AG04450 (cell line): Measurements from ENCODE around the gene CITED4. TPM values are rescaled to one million over a fixed set of nuclear protein-coding genes. Genes with fewer than 3 reads are reported as not detected.

Source experiments
- CTCF ChIA-PET: fragments of 300-600, 350-600 bp; formaldehyde crosslinking; extraction: SDS; loops from one replicate; lab custom pipeline; 2022; ENCODE audit warnings: antibody characterized with exemption, inconsistent platforms; lab: Charles Lee
- POLR2A ChIA-PET: fragments of 350-600 bp; formaldehyde crosslinking; extraction: SDS; loops from one replicate; lab custom pipeline; 2021; ENCODE audit warnings: antibody characterized with exemption, inconsistent platforms; lab: Yijun Ruan, JAX
- DNase-seq: peaks from one replicate; pipeline ENCODE4 v3.0.0-alpha.2; 2011; ENCODE audit warnings: low read depth, low spot score
- H3K27ac ChIP-seq: one replicate; pipeline ENCODE4 v1.5.1; 2012; ENCODE audit warnings: low read depth, low read length, control low read depth
- H3K27me3 ChIP-seq: one replicate; pipeline ENCODE4 v1.6.0; 2012; ENCODE audit warnings: low read length; ENCODE audit not compliant: control insufficient read depth, insufficient read depth
- H3K4me3 ChIP-seq: 2 replicates; pipeline ENCODE4 v1.5.1; 2011; ENCODE audit warnings: mild to moderate bottlenecking, low read depth, low read length, control low read depth
- H3K9me3 ChIP-seq: 2 replicates; pipeline ENCODE4 v1.5.1; 2012; ENCODE audit warnings: low read length; ENCODE audit not compliant: control insufficient read depth, insufficient read depth
- CTCF ChIP-seq: IDR thresholded peaks from 2 replicates; pipeline ENCODE4 v1.5.1; 2011; ENCODE audit warnings: low read depth, low read length, control low read depth, inconsistent platforms
- polyA plus RNA-seq: library from polyadenylated mRNA; depleted of rRNA; stranded (reverse); fragments of >200 nt; gene quantifications from 2 replicates; pipeline ENCODE4 v1.2.3, GENCODE V29; 2011

Gene CITED4
- polyA plus RNA-seq, 1 experiment: 0.53 TPM

GRCh38 chr1:40839943-40840335 is 22.2 kb downstream of the CITED4 start:
- peaks cover 29% of the 10 kb centered on the region for H3K27me3 ChIP-seq
- H3K27ac ChIP-seq: no peak overlapping the region
- H3K9me3 ChIP-seq: peaks cover 17% of the 10 kb centered on the region
- no peak overlapping the region for H3K4me3 ChIP-seq
- no peak for TF ChIP-seq CTCF
- DNase-seq: no peak
- ChIA-PET CTCF (interaction anchor here (0.9 kb wide), 1 partner anchor 14 kb away, joined by 3 read pairs; no protein-coding TSS in a partner anchor), POLR2A (no interaction called here)

DNA sequence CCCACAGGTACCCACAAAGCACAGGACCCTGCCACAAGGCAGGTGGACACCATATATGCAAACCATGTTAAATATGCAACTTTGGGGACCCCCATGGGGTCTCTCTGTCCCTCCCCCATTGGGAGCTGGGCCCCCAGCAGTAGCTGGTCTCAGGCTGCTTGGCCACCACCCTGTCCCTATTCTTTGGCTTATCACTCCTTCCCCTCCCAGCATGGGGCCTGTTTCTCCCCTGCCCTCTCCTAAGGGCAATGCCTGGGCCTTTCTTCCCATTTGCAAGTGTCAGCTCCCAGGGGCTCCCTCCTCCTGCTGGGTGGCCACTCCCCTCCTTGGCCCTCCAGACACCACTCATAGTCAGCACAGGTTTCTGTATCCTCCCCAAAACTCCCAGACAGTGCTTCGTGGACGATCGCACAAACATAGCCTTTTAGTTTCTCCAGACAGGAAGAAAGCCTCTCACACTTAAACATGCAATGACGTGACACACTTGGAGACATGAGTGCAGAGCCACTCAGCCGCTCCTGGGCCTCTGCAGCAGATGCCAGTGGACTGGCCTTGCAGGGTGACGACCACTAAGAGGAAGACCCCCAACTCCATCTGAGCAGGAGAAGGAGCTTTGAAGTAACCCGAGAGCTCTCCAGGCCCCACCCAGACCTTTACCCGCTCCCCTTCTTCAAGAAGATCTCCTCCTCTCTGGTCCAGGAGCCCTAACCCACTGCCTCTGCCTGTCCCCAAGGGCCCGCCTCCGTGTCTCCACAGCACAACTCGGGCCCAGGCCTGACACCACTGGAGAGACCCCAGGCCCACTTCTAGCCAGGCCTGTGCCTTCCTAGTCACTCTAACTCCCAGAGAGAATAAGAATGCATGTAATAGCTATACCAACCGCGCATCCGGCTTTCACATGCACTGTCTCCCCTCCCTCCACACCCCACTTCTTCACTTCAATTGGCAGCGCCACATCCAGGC is 22.9 kb downstream of the CITED4 start:
- CTCF ChIA-PET: interaction anchor here (0.9 kb wide), 1 partner anchor 14 kb away, joined by 3 read pairs; no protein-coding TSS in a partner anchor
- Histone ChIP-seq H3K27me3 (peaks cover 29% of the 10 kb centered on the region), H3K27ac (no peak overlapping the region), H3K4me3 (no peak overlapping the region), H3K9me3 (peaks cover 17% of the 10 kb centered on the region)
- no peak for DNase-seq
- POLR2A ChIA-PET: no interaction called here
- no peak for TF ChIP-seq CTCF

DNA sequence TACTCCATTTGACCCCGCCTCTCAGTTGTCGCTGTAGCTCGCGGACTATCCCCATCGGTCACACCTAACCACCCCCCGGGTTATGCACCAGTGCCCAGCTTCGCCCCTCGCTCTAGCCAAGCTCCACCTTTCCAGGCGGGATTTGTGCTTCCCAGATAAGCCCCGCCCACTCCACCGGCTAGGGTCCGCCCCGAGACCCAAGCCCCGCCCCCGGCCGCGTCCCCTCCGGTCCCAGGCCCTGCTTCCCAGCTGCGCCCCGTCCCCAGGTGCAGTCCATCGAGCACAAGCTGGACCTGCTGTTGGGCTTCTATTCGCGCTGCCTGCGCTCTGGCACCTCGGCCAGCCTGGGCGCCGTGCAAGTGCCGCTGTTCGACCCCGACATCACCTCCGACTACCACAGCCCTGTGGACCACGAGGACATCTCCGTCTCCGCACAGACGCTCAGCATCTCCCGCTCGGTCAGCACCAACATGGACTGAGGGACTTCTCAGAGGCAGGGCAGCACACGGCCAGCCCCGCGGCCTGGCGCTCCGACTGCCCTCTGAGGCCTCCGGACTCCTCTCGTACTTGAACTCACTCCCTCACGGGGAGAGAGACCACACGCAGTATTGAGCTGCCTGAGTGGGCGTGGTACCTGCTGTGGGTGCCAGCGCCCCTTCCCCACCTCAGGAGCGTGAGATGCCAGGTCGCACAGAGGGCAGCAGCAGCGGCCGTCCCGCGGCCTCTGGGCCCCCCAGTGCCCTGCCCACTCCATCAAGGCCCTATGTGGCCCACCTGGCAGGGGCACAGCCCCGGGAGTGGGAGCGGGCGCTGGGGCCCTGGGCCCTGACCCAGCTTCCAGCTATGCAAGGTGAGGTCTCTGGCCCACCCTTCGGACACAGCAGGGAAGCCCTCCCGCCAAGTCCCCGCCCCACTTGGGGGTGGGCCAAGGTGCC is 23.9 kb downstream of the CITED4 start:
- POLR2A ChIA-PET: no interaction called here
- Histone ChIP-seq H3K9me3 (peaks cover 17% of the 10 kb centered on the region), H3K4me3 (no peak overlapping the region), H3K27me3 (peaks cover 24% of the 10 kb centered on the region), H3K27ac (no peak overlapping the region)
- no peak for TF ChIP-seq CTCF
- CTCF ChIA-PET: interaction anchor here (1.4 kb wide), 1 partner anchor 12 kb away, joined by 4 read pairs; no protein-coding TSS in a partner anchor
- DNase-seq: no peak

DNA sequence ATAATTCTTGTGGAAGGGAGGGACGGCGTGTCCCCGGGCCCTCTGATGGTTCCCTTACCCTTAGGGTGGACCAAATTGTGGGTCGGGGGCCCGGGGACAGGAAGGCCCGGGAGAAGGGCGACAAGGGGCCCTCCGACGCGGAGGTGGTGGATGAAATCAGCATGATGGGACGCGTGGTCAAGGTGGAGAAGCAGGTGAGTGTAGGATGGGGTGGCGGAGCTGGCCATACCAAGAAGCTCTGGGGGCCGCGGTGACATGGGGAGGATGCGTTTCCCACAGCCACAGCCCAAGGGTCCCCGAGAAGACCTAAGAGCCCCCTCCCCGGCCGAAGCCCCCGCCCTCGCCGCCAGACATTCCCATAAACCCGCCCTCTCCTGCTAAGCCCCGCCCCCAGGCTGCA is 24.6 kb downstream of the CITED4 start:
- H3K27me3 ChIP-seq: peaks cover 17% of the 10 kb centered on the region
- H3K27ac ChIP-seq: no peak overlapping the region
- no peak for DNase-seq
- TF ChIP-seq CTCF: no peak
- POLR2A ChIA-PET: no interaction called here
- H3K9me3 ChIP-seq: peaks cover 14% of the 10 kb centered on the region
- H3K4me3 ChIP-seq: no peak overlapping the region
- CTCF ChIA-PET: interaction anchor here (1.4 kb wide), 1 partner anchor 12 kb away, joined by 4 read pairs; no protein-coding TSS in a partner anchor
